Measurements from ENCODE around the gene TIMP3.

- no peak for TF ChIP-seq CTCF (conservative IDR thresholded peaks at IDR 0.05; ENCODE audit: low read depth, low read length)
- no peak for TF ChIP-seq EZH2 (IDR thresholded peaks at IDR 0.05; ENCODE audit: borderline replicate concordance, low read depth, low read length, poor library complexity, severe bottlenecking)
Measured at GRCh38 chr22:32905400-32905799, 103.9 kb downstream of the TIMP3 start.

Measured in A673 (cell line).